ENCODE measurements around the gene NLE1.

- TF ChIP-seq EZH2phosphoT487 (IDR thresholded peaks at IDR 0.05; ENCODE audit: insufficient read depth, low read depth): no peak
- no peak for TF ChIP-seq EZH2 (IDR thresholded peaks at IDR 0.05; ENCODE audit: insufficient read depth, poor library complexity, severe bottlenecking)
Measured at GRCh38 chr17:35169835-35170363, 27.8 kb upstream of the NLE1 start.

Measured in GM23248 (cell line).